Mesothelial cell of epicardium (in vitro differentiated cells): ENCODE measurements around the gene ZNF609. TPM values are rescaled to one million over a fixed set of nuclear protein-coding genes. Genes with fewer than 3 reads are reported as not detected.

Experiments
- DNase-seq, 2 experiments: peaks; one replicate each; pipeline ENCODE4 v3.0.0; 2021; ENCODE audit warnings: low spot score in 2 of 2; ENCODE audit not compliant: unreplicated experiment in 2 of 2
- H3K27ac Mint-ChIP-seq: 2 replicates; pipeline ENCODE4 v1.8.0; 2021; ENCODE audit warnings: mixed read lengths
- H3K27me3 Mint-ChIP-seq: 2 replicates; pipeline ENCODE4 v1.8.0; 2021; ENCODE audit warnings: low read depth, mixed read lengths
- H3K36me3 Mint-ChIP-seq: 2 replicates; pipeline ENCODE4 v1.8.0; 2021; ENCODE audit warnings: mixed read lengths
- H3K4me1 Mint-ChIP-seq: 2 replicates; pipeline ENCODE4 v1.8.0; 2021; ENCODE audit warnings: mixed read lengths
- H3K4me3 Mint-ChIP-seq: 2 replicates; pipeline ENCODE4 v1.8.0; 2021; ENCODE audit warnings: mild to moderate bottlenecking, moderate library complexity, mixed read lengths
- H3K9me3 Mint-ChIP-seq: 2 replicates; pipeline ENCODE4 v1.8.0; 2021; ENCODE audit warnings: mixed read lengths
- total RNA-seq: library from RNA; stranded (reverse); gene quantifications from 3 replicates; pipeline ENCODE4 v1.2.1, GENCODE V29; 2021
- TF ChIP-seq, protein P1 (sequence below): fragments of 200-600 bp; sonication (generic); IDR thresholded peaks from one replicate; pipeline ENCODE4 v1.5.0; 2021; ENCODE audit warnings: antibody characterized with exemption; ENCODE audit not compliant: unreplicated experiment

Gene ZNF609
- total RNA-seq, 1 donor from 2014 or later = 76.0 TPM

- Mint-ChIP-seq H3K4me3 (peak overlapping the region; percentile 72), H3K36me3 (peaks cover 2% of the 10 kb centered on the region), H3K4me1 (peaks cover 73% of the 10 kb centered on the region), H3K27me3 (no peaks in the 10 kb centered on the region), H3K9me3 (no peaks in the 10 kb centered on the region), H3K27ac (peak overlapping the region; percentile 90)
- DNase-seq = peak in 1 of 2 experiments; percentile 54
- TF ChIP-seq, protein P1, sequence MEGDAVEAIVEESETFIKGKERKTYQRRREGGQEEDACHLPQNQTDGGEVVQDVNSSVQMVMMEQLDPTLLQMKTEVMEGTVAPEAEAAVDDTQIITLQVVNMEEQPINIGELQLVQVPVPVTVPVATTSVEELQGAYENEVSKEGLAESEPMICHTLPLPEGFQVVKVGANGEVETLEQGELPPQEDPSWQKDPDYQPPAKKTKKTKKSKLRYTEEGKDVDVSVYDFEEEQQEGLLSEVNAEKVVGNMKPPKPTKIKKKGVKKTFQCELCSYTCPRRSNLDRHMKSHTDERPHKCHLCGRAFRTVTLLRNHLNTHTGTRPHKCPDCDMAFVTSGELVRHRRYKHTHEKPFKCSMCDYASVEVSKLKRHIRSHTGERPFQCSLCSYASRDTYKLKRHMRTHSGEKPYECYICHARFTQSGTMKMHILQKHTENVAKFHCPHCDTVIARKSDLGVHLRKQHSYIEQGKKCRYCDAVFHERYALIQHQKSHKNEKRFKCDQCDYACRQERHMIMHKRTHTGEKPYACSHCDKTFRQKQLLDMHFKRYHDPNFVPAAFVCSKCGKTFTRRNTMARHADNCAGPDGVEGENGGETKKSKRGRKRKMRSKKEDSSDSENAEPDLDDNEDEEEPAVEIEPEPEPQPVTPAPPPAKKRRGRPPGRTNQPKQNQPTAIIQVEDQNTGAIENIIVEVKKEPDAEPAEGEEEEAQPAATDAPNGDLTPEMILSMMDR = no peak
These were observed 239.5 kb downstream of the ZNF609 start for GRCh38 chr15:64699751-64700388.

- Mint-ChIP-seq H3K4me1 (peaks cover 62% of the 10 kb centered on the region), H3K36me3 (no peaks in the 10 kb centered on the region), H3K27ac (peak overlapping the region; percentile 90), H3K27me3 (no peaks in the 10 kb centered on the region), H3K4me3 (peak overlapping the region; percentile 72), H3K9me3 (no peaks in the 10 kb centered on the region)
- DNase-seq = no peak
- TF ChIP-seq, protein P1 = no peak
These were observed 240.7 kb downstream of the ZNF609 start for GRCh38 chr15:64701051-64701450.

GRCh38 chr15:64701482-64702184, 241.3 kb downstream of the ZNF609 start:
- TF ChIP-seq, protein P1 = no peak
- Mint-ChIP-seq H3K4me1 (peaks cover 57% of the 10 kb centered on the region), H3K27me3 (no peaks in the 10 kb centered on the region), H3K27ac (peak overlapping the region; percentile 90), H3K4me3 (peak overlapping the region; percentile 72), H3K36me3 (no peaks in the 10 kb centered on the region), H3K9me3 (no peaks in the 10 kb centered on the region)
- DNase-seq = no peak

DNA sequence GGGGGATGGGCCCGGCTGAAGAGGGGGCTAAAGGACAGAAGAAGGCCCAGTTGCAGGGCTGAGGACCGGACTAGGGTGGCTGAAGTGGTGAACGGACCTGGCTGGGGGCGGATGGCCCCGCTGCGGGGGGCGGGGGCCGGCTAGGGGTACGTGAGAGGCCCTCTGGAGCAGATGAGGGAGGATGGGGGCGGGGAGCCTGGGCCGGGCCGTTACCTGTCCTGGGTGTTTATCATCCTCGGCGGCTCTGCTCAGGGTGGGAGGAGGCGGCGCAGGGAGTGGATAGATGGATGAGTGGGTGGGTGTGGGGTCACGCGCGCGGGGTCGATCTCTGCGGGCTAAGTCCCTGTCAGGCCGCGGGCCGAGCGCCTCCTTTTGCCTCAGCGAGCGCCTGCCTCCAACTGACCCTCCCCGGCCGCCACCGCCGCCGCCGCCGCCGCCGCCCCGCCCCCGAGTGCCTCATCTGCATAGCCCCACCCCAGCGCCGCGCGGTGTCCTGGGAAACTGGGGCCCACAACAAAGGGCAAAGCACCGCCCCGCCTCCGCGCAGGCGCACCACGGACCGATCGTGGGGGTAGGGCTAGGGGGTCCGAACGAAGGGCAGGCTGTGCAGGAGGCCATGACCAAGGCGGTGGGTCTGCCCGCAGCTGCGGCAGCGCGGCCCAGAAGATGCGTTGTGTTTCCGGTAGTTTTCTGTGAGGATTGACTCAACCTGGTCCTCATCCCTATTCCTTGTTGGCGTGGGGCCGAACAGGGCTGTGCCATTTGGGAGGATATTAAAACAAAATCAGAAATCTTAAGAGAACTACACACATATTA, 242.6 kb downstream of the ZNF609 start:
- H3K36me3 Mint-ChIP-seq = no peaks in the 10 kb centered on the region
- H3K27ac Mint-ChIP-seq = peak overlapping the region; percentile 90
- DNase-seq = peak; percentile 95 to 97
- TF ChIP-seq, protein P1 = no peak
- peaks cover 50% of the 10 kb centered on the region for H3K4me1 Mint-ChIP-seq
- H3K9me3 Mint-ChIP-seq = no peaks in the 10 kb centered on the region
- H3K27me3 Mint-ChIP-seq = no peaks in the 10 kb centered on the region
- peak overlapping the region; percentile 72 for H3K4me3 Mint-ChIP-seq

- Mint-ChIP-seq H3K27ac (peak overlapping the region; percentile 68), H3K36me3 (no peaks in the 10 kb centered on the region), H3K4me1 (peaks cover 44% of the 10 kb centered on the region), H3K27me3 (no peaks in the 10 kb centered on the region), H3K9me3 (no peaks in the 10 kb centered on the region), H3K4me3 (peak overlapping the region; percentile 72)
- no peak for DNase-seq
- TF ChIP-seq, protein P1 = no peak
These were observed 243.2 kb downstream of the ZNF609 start for GRCh38 chr15:64703632-64703959.
